Endothelial cell of umbilical vein (primary cell): ENCODE results near the gene C1orf159.

ENCODE experiments used
- EZH2 ChIP-seq: IDR thresholded peaks from 2 replicates; pipeline ENCODE4 v1.6.1; 2012; ENCODE audit warnings: borderline replicate concordance, low read depth, mild to moderate bottlenecking, moderate library complexity, low read length, inconsistent platforms; ENCODE audit not compliant: severe bottlenecking
- GATA2 ChIP-seq: IDR thresholded peaks from 2 replicates; pipeline ENCODE4 v1.7.0; 2011; ENCODE audit warnings: low read depth, mild to moderate bottlenecking, moderate library complexity, mixed read lengths, low read length; ENCODE audit not compliant: insufficient read length, insufficient read depth
- JUN ChIP-seq: IDR thresholded peaks from 2 replicates; pipeline ENCODE4 v1.6.1; 2011; ENCODE audit warnings: borderline replicate concordance, low read depth; ENCODE audit not compliant: insufficient read length, insufficient read depth
- POLR2A ChIP-seq: IDR thresholded peaks from 2 replicates; pipeline ENCODE4 v1.6.1; 2012; ENCODE audit warnings: low read depth, mild to moderate bottlenecking, control low read depth, low read length
- TF ChIP-seq, protein P1 (sequence below), 2 donors: IDR thresholded peaks; 1 replicate in 1 of 2; 2 replicates in 1 of 2; pipeline ENCODE4 v1.5.1; 2011; ENCODE audit warnings: low read length in 2 of 2, mild to moderate bottlenecking in 2 of 2, moderate library complexity in 2 of 2, control low read depth in 1 of 2, inconsistent platforms in 1 of 2, low read depth in 1 of 2; ENCODE audit not compliant: insufficient read depth in 1 of 2; ENCODE audit errors: extremely low read depth in 1 of 2
- TF ChIP-seq, protein P2 (sequence below): IDR thresholded peaks from 2 replicates; pipeline ENCODE4 v1.6.1; 2011; ENCODE audit not compliant: insufficient read depth, insufficient read length

DNA sequence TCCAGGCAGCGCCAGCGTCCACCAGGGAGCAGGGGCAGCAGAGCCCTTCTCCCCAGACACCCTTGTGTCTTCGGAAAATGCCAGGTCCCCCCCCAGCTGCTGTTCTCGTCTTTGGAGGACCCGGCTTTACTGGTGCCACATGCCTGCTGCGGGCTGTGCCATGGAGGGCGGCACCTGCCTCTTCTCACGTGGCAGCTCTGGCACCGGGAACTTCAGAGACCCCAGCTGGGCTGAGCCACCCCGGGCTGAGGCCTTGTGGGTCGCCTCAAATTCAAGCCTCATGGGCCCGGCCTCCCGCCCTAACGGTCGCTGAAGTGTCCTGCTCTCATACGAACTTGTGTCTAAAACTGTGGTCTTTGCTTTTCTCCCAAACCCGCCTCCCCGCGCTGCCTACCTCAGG lies 27.0 kb upstream of the C1orf159 start:
- TF ChIP-seq, protein P1, sequence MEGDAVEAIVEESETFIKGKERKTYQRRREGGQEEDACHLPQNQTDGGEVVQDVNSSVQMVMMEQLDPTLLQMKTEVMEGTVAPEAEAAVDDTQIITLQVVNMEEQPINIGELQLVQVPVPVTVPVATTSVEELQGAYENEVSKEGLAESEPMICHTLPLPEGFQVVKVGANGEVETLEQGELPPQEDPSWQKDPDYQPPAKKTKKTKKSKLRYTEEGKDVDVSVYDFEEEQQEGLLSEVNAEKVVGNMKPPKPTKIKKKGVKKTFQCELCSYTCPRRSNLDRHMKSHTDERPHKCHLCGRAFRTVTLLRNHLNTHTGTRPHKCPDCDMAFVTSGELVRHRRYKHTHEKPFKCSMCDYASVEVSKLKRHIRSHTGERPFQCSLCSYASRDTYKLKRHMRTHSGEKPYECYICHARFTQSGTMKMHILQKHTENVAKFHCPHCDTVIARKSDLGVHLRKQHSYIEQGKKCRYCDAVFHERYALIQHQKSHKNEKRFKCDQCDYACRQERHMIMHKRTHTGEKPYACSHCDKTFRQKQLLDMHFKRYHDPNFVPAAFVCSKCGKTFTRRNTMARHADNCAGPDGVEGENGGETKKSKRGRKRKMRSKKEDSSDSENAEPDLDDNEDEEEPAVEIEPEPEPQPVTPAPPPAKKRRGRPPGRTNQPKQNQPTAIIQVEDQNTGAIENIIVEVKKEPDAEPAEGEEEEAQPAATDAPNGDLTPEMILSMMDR (IDR thresholded peaks at IDR 0.05; ENCODE audit: extremely low read depth in 1 of 2, insufficient read depth in 1 of 2, low read depth in 1 of 2, low read length in 2 of 2): no peak
- TF ChIP-seq JUN (no peak), GATA2 (no peak), POLR2A (no peak), EZH2 (no peak)
- TF ChIP-seq, protein P2, sequence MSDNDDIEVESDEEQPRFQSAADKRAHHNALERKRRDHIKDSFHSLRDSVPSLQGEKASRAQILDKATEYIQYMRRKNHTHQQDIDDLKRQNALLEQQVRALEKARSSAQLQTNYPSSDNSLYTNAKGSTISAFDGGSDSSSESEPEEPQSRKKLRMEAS: no peak
